ENCODE measurements around the gene PXYLP1.

Gene PXYLP1

GRCh38 chr3:141255137-141255845 is 23.7 kb downstream of the PXYLP1 start:
- Histone ChIP-seq H3K4me1 (ENCODE audit: control insufficient read depth in 1 of 2, insufficient read depth in 2 of 2, low read length in 2 of 2) (no peaks in the 10 kb centered on the region), H3K4ac (ENCODE audit: low read depth, low read length) (no peak overlapping the region), H4K12ac (ENCODE audit: low read depth, low read length) (no peak overlapping the region), H3K4me3 (ENCODE audit: low read depth, low read length) (no peak overlapping the region), H3K27ac (ENCODE audit: low read depth, low read length) (no peak overlapping the region), H3K36me3 (ENCODE audit: control insufficient read depth in 1 of 2, insufficient read depth in 2 of 2, low read length in 2 of 2) (no peaks in the 10 kb centered on the region), H2BK120ac (ENCODE audit: insufficient read depth, low read length, poor library complexity) (no peak overlapping the region), H3K79me2 (ENCODE audit: control insufficient read depth, insufficient read depth, low read length, poor library complexity) (no peaks in the 10 kb centered on the region), H3K4me2 (ENCODE audit: low read length) (no peak overlapping the region), H3K9me3 (ENCODE audit: insufficient read depth, low read depth, low read length) (no peaks in the 10 kb centered on the region), H2AFZ (ENCODE audit: insufficient read depth, low read length, poor library complexity) (no peak overlapping the region), H2BK12ac (ENCODE audit: low read length) (no peak overlapping the region), H3K9ac (ENCODE audit: low read length) (no peak overlapping the region), H3K18ac (ENCODE audit: low read length) (no peak overlapping the region), H3K79me1 (ENCODE audit: low read length) (no peaks in the 10 kb centered on the region), H3K23ac (ENCODE audit: low read length) (no peak overlapping the region), H4K91ac (ENCODE audit: low read depth, low read length) (no peak overlapping the region), H2BK5ac (ENCODE audit: low read depth, low read length, poor library complexity) (no peak overlapping the region), H3K27me3 (ENCODE audit: insufficient read depth, low read length) (no peaks in the 10 kb centered on the region), H3K14ac (ENCODE audit: low read length) (no peak overlapping the region), H2AK5ac (ENCODE audit: low read length) (no peak overlapping the region), H4K8ac (ENCODE audit: low read depth, low read length) (no peak overlapping the region)
- WGBS (ENCODE audit: extremely low coverage, insufficient coverage, insufficient read length) = no CpG with 5 or more reads among the region's 5 CpGs
- DNase-seq = no peak

GRCh38 chr3:141255846-141256261 is 24.2 kb downstream of the PXYLP1 start:
- Histone ChIP-seq H4K8ac (ENCODE audit: low read depth, low read length) (no peak overlapping the region), H3K4me3 (ENCODE audit: low read depth, low read length) (no peak overlapping the region), H3K4ac (ENCODE audit: low read depth, low read length) (no peak overlapping the region), H2BK5ac (ENCODE audit: low read depth, low read length, poor library complexity) (no peak overlapping the region), H2BK12ac (ENCODE audit: low read length) (no peak overlapping the region), H3K18ac (ENCODE audit: low read length) (no peak overlapping the region), H4K91ac (ENCODE audit: low read depth, low read length) (no peak overlapping the region), H3K9me3 (ENCODE audit: insufficient read depth, low read depth, low read length) (no peaks in the 10 kb centered on the region), H3K14ac (ENCODE audit: low read length) (no peak overlapping the region), H4K12ac (ENCODE audit: low read depth, low read length) (no peak overlapping the region), H3K79me2 (ENCODE audit: control insufficient read depth, insufficient read depth, low read length, poor library complexity) (no peaks in the 10 kb centered on the region), H3K36me3 (ENCODE audit: control insufficient read depth in 1 of 2, insufficient read depth in 2 of 2, low read length in 2 of 2) (no peaks in the 10 kb centered on the region), H3K79me1 (ENCODE audit: low read length) (no peaks in the 10 kb centered on the region), H2AFZ (ENCODE audit: insufficient read depth, low read length, poor library complexity) (no peak overlapping the region), H3K27me3 (ENCODE audit: insufficient read depth, low read length) (no peaks in the 10 kb centered on the region), H3K4me2 (ENCODE audit: low read length) (no peak overlapping the region), H2AK5ac (ENCODE audit: low read length) (no peak overlapping the region), H3K27ac (ENCODE audit: low read depth, low read length) (no peak overlapping the region), H2BK120ac (ENCODE audit: insufficient read depth, low read length, poor library complexity) (no peak overlapping the region), H3K23ac (ENCODE audit: low read length) (no peak overlapping the region), H3K4me1 (ENCODE audit: control insufficient read depth in 1 of 2, insufficient read depth in 2 of 2, low read length in 2 of 2) (no peaks in the 10 kb centered on the region), H3K9ac (ENCODE audit: low read length) (no peak overlapping the region)
- peak; percentile 86 to 94 for DNase-seq
- no CpG with 5 or more reads among the region's 6 CpGs for WGBS (ENCODE audit: extremely low coverage, insufficient coverage, insufficient read length)

- Histone ChIP-seq H3K27ac (ENCODE audit: low read depth, low read length) (no peak overlapping the region), H3K4ac (ENCODE audit: low read depth, low read length) (no peak overlapping the region), H3K4me2 (ENCODE audit: low read length) (no peak overlapping the region), H2BK12ac (ENCODE audit: low read length) (no peak overlapping the region), H2BK5ac (ENCODE audit: low read depth, low read length, poor library complexity) (no peak overlapping the region), H3K27me3 (ENCODE audit: insufficient read depth, low read length) (no peaks in the 10 kb centered on the region), H3K18ac (ENCODE audit: low read length) (no peak overlapping the region), H3K4me1 (ENCODE audit: control insufficient read depth in 1 of 2, insufficient read depth in 2 of 2, low read length in 2 of 2) (no peaks in the 10 kb centered on the region), H2BK120ac (ENCODE audit: insufficient read depth, low read length, poor library complexity) (no peak overlapping the region), H4K8ac (ENCODE audit: low read depth, low read length) (no peak overlapping the region), H3K79me2 (ENCODE audit: control insufficient read depth, insufficient read depth, low read length, poor library complexity) (no peaks in the 10 kb centered on the region), H3K36me3 (ENCODE audit: control insufficient read depth in 1 of 2, insufficient read depth in 2 of 2, low read length in 2 of 2) (no peaks in the 10 kb centered on the region), H3K79me1 (ENCODE audit: low read length) (no peaks in the 10 kb centered on the region), H3K14ac (ENCODE audit: low read length) (no peak overlapping the region), H2AFZ (ENCODE audit: insufficient read depth, low read length, poor library complexity) (no peak overlapping the region), H3K4me3 (ENCODE audit: low read depth, low read length) (no peak overlapping the region), H3K9ac (ENCODE audit: low read length) (no peak overlapping the region), H2AK5ac (ENCODE audit: low read length) (no peak overlapping the region), H3K9me3 (ENCODE audit: insufficient read depth, low read depth, low read length) (no peaks in the 10 kb centered on the region), H4K91ac (ENCODE audit: low read depth, low read length) (no peak overlapping the region), H3K23ac (ENCODE audit: low read length) (no peak overlapping the region), H4K12ac (ENCODE audit: low read depth, low read length) (no peak overlapping the region)
- WGBS (ENCODE audit: extremely low coverage, insufficient coverage, insufficient read length) = no CpG with 5 or more reads among the region's 6 CpGs
- no peak for DNase-seq
These were observed 25.2 kb downstream of the PXYLP1 start for GRCh38 chr3:141256820-141257219.

- Histone ChIP-seq H3K79me2 (ENCODE audit: control insufficient read depth, insufficient read depth, low read length, poor library complexity) (no peaks in the 10 kb centered on the region), H3K27me3 (ENCODE audit: insufficient read depth, low read length) (no peaks in the 10 kb centered on the region), H4K91ac (ENCODE audit: low read depth, low read length) (no peak overlapping the region), H3K14ac (ENCODE audit: low read length) (no peak overlapping the region), H3K9me3 (ENCODE audit: insufficient read depth, low read depth, low read length) (no peaks in the 10 kb centered on the region), H3K4me2 (ENCODE audit: low read length) (no peak overlapping the region), H2AK5ac (ENCODE audit: low read length) (no peak overlapping the region), H3K9ac (ENCODE audit: low read length) (no peak overlapping the region), H4K12ac (ENCODE audit: low read depth, low read length) (no peak overlapping the region), H3K18ac (ENCODE audit: low read length) (no peak overlapping the region), H3K4me3 (ENCODE audit: low read depth, low read length) (no peak overlapping the region), H2AFZ (ENCODE audit: insufficient read depth, low read length, poor library complexity) (no peak overlapping the region), H2BK120ac (ENCODE audit: insufficient read depth, low read length, poor library complexity) (no peak overlapping the region), H2BK12ac (ENCODE audit: low read length) (no peak overlapping the region), H2BK5ac (ENCODE audit: low read depth, low read length, poor library complexity) (no peak overlapping the region), H3K36me3 (ENCODE audit: control insufficient read depth in 1 of 2, insufficient read depth in 2 of 2, low read length in 2 of 2) (no peaks in the 10 kb centered on the region), H3K4ac (ENCODE audit: low read depth, low read length) (no peak overlapping the region), H3K27ac (ENCODE audit: low read depth, low read length) (no peak overlapping the region), H4K8ac (ENCODE audit: low read depth, low read length) (no peak overlapping the region), H3K79me1 (ENCODE audit: low read length) (no peaks in the 10 kb centered on the region), H3K4me1 (ENCODE audit: control insufficient read depth in 1 of 2, insufficient read depth in 2 of 2, low read length in 2 of 2) (no peaks in the 10 kb centered on the region), H3K23ac (ENCODE audit: low read length) (no peak overlapping the region)
- DNase-seq = peak in 1 of 2 donors; percentile 32
- WGBS (ENCODE audit: extremely low coverage, insufficient coverage, insufficient read length) = no CpG with 5 or more reads among the region's 8 CpGs
These were observed 26.3 kb downstream of the PXYLP1 start for GRCh38 chr3:141257961-141258360.

Measured in trophoblast cell (in vitro differentiated cells and primary cell).